ENCODE measurements around the gene GPN2.

- TF ChIP-seq SP1 (IDR thresholded peaks at IDR 0.05) (no peak), HDGF (IDR thresholded peaks at IDR 0.05; ENCODE audit: borderline replicate concordance) (no peak), L3MBTL2 (conservative IDR thresholded peaks at IDR 0.05) (no peak)
These were observed 41.6 kb downstream of the GPN2 start for GRCh38 chr1:26848499-26848898.

All from HEK293T (cell line).